ENCODE measurements around the gene CARHSP1.

CARHSP1 gene

GRCh38 chr16:8869212-8869987 lies 594 bp upstream of the CARHSP1 start:
- no peak for DNase-seq

- DNase-seq, result peak; percentile 54
Measured at GRCh38 chr16:8867932-8868415, 832 bp downstream of the CARHSP1 start.

GRCh38 chr16:8867216-8867931 lies 1.4 kb downstream of the CARHSP1 start:
- peak; percentile 37 for DNase-seq

GRCh38 chr16:8866884-8867215 lies 2.0 kb downstream of the CARHSP1 start:
- DNase-seq, result no peak

GRCh38 chr16:8866118-8866883 lies 2.5 kb downstream of the CARHSP1 start:
- DNase-seq, result no peak

- no peak for DNase-seq
Measured at GRCh38 chr16:8865145-8865882, 3.5 kb downstream of the CARHSP1 start.

GRCh38 chr16:8864480-8865110 lies 4.2 kb downstream of the CARHSP1 start:
- no peak for DNase-seq

- no peak for DNase-seq
Measured at GRCh38 chr16:8863594-8864424, 5.0 kb downstream of the CARHSP1 start.

GRCh38 chr16:8862309-8863130 lies 6.3 kb downstream of the CARHSP1 start:
- no peak for DNase-seq

- DNase-seq, result no peak
Measured at GRCh38 chr16:8861563-8862308, 7.1 kb downstream of the CARHSP1 start.

- DNase-seq, result no peak
Measured at GRCh38 chr16:8859913-8860881, 8.6 kb downstream of the CARHSP1 start.

GRCh38 chr16:8858994-8859912 lies 9.6 kb downstream of the CARHSP1 start:
- no peak for DNase-seq

- DNase-seq, result no peak
Measured at GRCh38 chr16:8855972-8856371, 12.8 kb downstream of the CARHSP1 start.

- DNase-seq, result no peak
Measured at GRCh38 chr16:8855051-8855786, 13.6 kb downstream of the CARHSP1 start.

- no peak for DNase-seq
Measured at GRCh38 chr16:8854298-8854948, 14.4 kb downstream of the CARHSP1 start.

GRCh38 chr16:8853611-8854010 lies 15.2 kb downstream of the CARHSP1 start:
- DNase-seq, result no peak
